Left ventricle myocardium inferior (tissue), 1 donor: Measurements from ENCODE around the gene CERS6. TPM values are rescaled to one million over a fixed set of nuclear protein-coding genes. Genes with fewer than 3 reads are reported as not detected.
A peak's percentile ranks its signal among the peaks of the same experiment; 100 is the strongest.

Experiments used
- DNase-seq: peaks from one replicate; pipeline ENCODE4 v3.0.0-alpha.2; 2020
- H3K27ac ChIP-seq: fragments of 200-600 bp; replicated peaks from 2 replicates; pipeline ENCODE4 v1.8.0; 2021
- H3K27me3 ChIP-seq: fragments of 200-600 bp; 2 replicates; pipeline ENCODE4 v1.8.0; 2021; ENCODE audit warnings: low read depth
- H3K36me3 ChIP-seq: fragments of 200-600 bp; 2 replicates; pipeline ENCODE4 v1.8.0; 2021
- H3K4me1 ChIP-seq: fragments of 200-600 bp; 2 replicates; pipeline ENCODE4 v1.8.0; 2021
- H3K4me3 ChIP-seq: fragments of 200-600 bp; 2 replicates; pipeline ENCODE4 v1.8.0; 2021; ENCODE audit warnings: mild to moderate bottlenecking, moderate library complexity
- H3K9me3 ChIP-seq: fragments of 200-600 bp; replicated peaks from 2 replicates; pipeline ENCODE4 v1.8.0; 2021
- CTCF ChIP-seq: fragments of 200-600 bp; IDR thresholded peaks from 2 replicates; pipeline ENCODE4 v1.8.0; 2021; ENCODE audit warnings: antibody characterized with exemption, mild to moderate bottlenecking, borderline replicate concordance
- intact Hi-C: fragments of 100-400 bp; cut with micrococcal nuclease; formaldehyde crosslinking; loops from one replicate; pipeline ENCODE4 v1.11.0; 2022
- total RNA-seq: library from RNA; stranded (reverse); fragmentation: NEBNext Ultra II Directional; extraction: Animal tissue kit (Norgen Biotek cat#: 25700); gene quantifications from one replicate; pipeline ENCODE4 v1.2.1, GENCODE V29; 2021
- donor health status: DM: no; HTN: yes; CAD: no; lungs with severe emphysema.

Gene CERS6
- total RNA-seq, 1 donor from 2014 or later = 68.9 TPM

GRCh38 chr2:168793596-168793995, 337.5 kb downstream of the CERS6 start:
- no peak for TF ChIP-seq CTCF
- no peak for DNase-seq
- Histone ChIP-seq H3K27ac (no peak overlapping the region), H3K27me3 (no peaks in the 10 kb centered on the region), H3K4me1 (peaks cover 29% of the 10 kb centered on the region), H3K9me3 (no peaks in the 10 kb centered on the region), H3K4me3 (no peak overlapping the region), H3K36me3 (no peaks in the 10 kb centered on the region)
- intact Hi-C loops = no loop called here

GRCh38 chr2:168794968-168795367, 338.9 kb downstream of the CERS6 start:
- Histone ChIP-seq H3K9me3 (no peaks in the 10 kb centered on the region), H3K36me3 (no peaks in the 10 kb centered on the region), H3K27ac (no peak overlapping the region), H3K4me3 (no peak overlapping the region), H3K27me3 (no peaks in the 10 kb centered on the region), H3K4me1 (peaks cover 43% of the 10 kb centered on the region)
- DNase-seq = no peak
- intact Hi-C loops = no loop called here
- TF ChIP-seq CTCF = no peak

- Histone ChIP-seq H3K36me3 (no peaks in the 10 kb centered on the region), H3K4me1 (peaks cover 48% of the 10 kb centered on the region), H3K9me3 (no peaks in the 10 kb centered on the region), H3K4me3 (no peak overlapping the region), H3K27me3 (no peaks in the 10 kb centered on the region), H3K27ac (peak overlapping the region; percentile 85)
- intact Hi-C loops = no loop called here
- no peak for TF ChIP-seq CTCF
- DNase-seq = no peak
Measured at GRCh38 chr2:168796090-168796577, 340.1 kb downstream of the CERS6 start.

- no peak for DNase-seq
- H3K4me1 ChIP-seq = peaks cover 54% of the 10 kb centered on the region
- intact Hi-C loops = no loop called here
- TF ChIP-seq CTCF = no peak
- no peaks in the 10 kb centered on the region for H3K27me3 ChIP-seq
- H3K4me3 ChIP-seq = no peak overlapping the region
- H3K36me3 ChIP-seq = no peaks in the 10 kb centered on the region
- no peaks in the 10 kb centered on the region for H3K9me3 ChIP-seq
- peak overlapping the region; percentile 85 for H3K27ac ChIP-seq
Measured at GRCh38 chr2:168796583-168797285, 340.7 kb downstream of the CERS6 start.

GRCh38 chr2:168797286-168797655, 341.2 kb downstream of the CERS6 start:
- no peak for TF ChIP-seq CTCF
- Histone ChIP-seq H3K36me3 (no peaks in the 10 kb centered on the region), H3K27me3 (no peaks in the 10 kb centered on the region), H3K9me3 (no peaks in the 10 kb centered on the region), H3K4me1 (peaks cover 60% of the 10 kb centered on the region), H3K4me3 (no peak overlapping the region), H3K27ac (peak overlapping the region; percentile 41)
- no peak for DNase-seq
- intact Hi-C loops = no loop called here
